Hematopoietic multipotent progenitor cell treated with erythropoietin and hydrocortisone succinate and interleukin-3 and kit ligand, for 8 days (in vitro differentiated cells): ENCODE data around the gene CXCL9.
"Not testable (repeated sequence)": the region's sequence is repeated elsewhere in the genome, so short reads cannot be mapped to it uniquely, and the experiment has no call there.

Experiments used
- DNase-seq: peaks from one replicate; pipeline ENCODE4 v3.0.0-alpha.2; 2015

CXCL9 gene

GRCh38 chr4:76007089-76007862, at the start of gene CXCL9:
CXCL9 (minus strand) TSS chr4:76007509; CDS start chr4:76007449, 60 bp downstream.
- no peak for DNase-seq

- no peak for DNase-seq
Measured at GRCh38 chr4:76055421-76055820, 48.1 kb upstream of the CXCL9 start.

- no peak for DNase-seq
Measured at GRCh38 chr4:76055016-76055415, 47.7 kb upstream of the CXCL9 start.

GRCh38 chr4:76053730-76054129, 46.4 kb upstream of the CXCL9 start:
- DNase-seq, result no peak

- not testable (repeated sequence) for DNase-seq
Measured at GRCh38 chr4:76050560-76051050, 43.3 kb upstream of the CXCL9 start.

- not testable (repeated sequence) for DNase-seq
Measured at GRCh38 chr4:76049860-76050416, 42.6 kb upstream of the CXCL9 start.

GRCh38 chr4:76044686-76045085, 37.4 kb upstream of the CXCL9 start:
- DNase-seq, result not testable (repeated sequence)

- not testable (repeated sequence) for DNase-seq
Measured at GRCh38 chr4:76043306-76043705, 36.0 kb upstream of the CXCL9 start.

GRCh38 chr4:76042241-76042998, 35.1 kb upstream of the CXCL9 start:
- not testable (repeated sequence) for DNase-seq

GRCh38 chr4:76036855-76037254, 29.5 kb upstream of the CXCL9 start:
- DNase-seq, result no peak

GRCh38 chr4:76035799-76036380, 28.6 kb upstream of the CXCL9 start, which contains the start of gene CXCL11:
CXCL11 (minus strand) TSS chr4:76036070; CDS start chr4:76035987, 83 bp downstream.
- DNase-seq, result no peak

GRCh38 chr4:76035141-76035540, 27.8 kb upstream of the CXCL9 start:
- DNase-seq, result no peak

- no peak for DNase-seq
Measured at GRCh38 chr4:76029300-76029699, 22.0 kb upstream of the CXCL9 start.

GRCh38 chr4:76028350-76028765, 21.0 kb upstream of the CXCL9 start:
- DNase-seq, result peak; percentile 7

- no peak for DNase-seq
Measured at GRCh38 chr4:76024065-76024464, 16.8 kb upstream of the CXCL9 start.

- no peak for DNase-seq
Measured at GRCh38 chr4:76023389-76023788, 16.1 kb upstream of the CXCL9 start, which contains the start of gene CXCL10. CXCL10 (minus strand) TSS chr4:76023497; CDS start chr4:76023431, 66 bp downstream.

- DNase-seq, result no peak
Measured at GRCh38 chr4:76022677-76023076, 15.4 kb upstream of the CXCL9 start.

GRCh38 chr4:76022031-76022430, 14.7 kb upstream of the CXCL9 start:
- no peak for DNase-seq

GRCh38 chr4:76017056-76017686, 9.9 kb upstream of the CXCL9 start:
- DNase-seq, result no peak

GRCh38 chr4:76016393-76016792, 9.1 kb upstream of the CXCL9 start:
- no peak for DNase-seq

- no peak for DNase-seq
Measured at GRCh38 chr4:76013540-76013939, 6.2 kb upstream of the CXCL9 start.

GRCh38 chr4:76012388-76012801, 5.1 kb upstream of the CXCL9 start:
- DNase-seq, result no peak
